Vagina (tissue), 2 donors: Measurements from ENCODE around the gene GAGE12J. TPM values are rescaled to one million over a fixed set of nuclear protein-coding genes. Genes with fewer than 3 reads are reported as not detected.
"Not testable (repeated sequence)": the region's sequence is repeated elsewhere in the genome, so short reads cannot be mapped to it uniquely, and the experiment has no call there.

Experiments
- DNase-seq, 2 donors: peaks; one replicate each; pipeline ENCODE4 v3.0.0-alpha.2; 2017; ENCODE audit errors: extremely low spot score in 2 of 2
- H3K27ac ChIP-seq: fragments of 200-600 bp; sonication (generic); one replicate; pipeline ENCODE4 v1.5.1; 2019
- H3K27me3 ChIP-seq: fragments of 200-600 bp; sonication (generic); one replicate; pipeline ENCODE4 v1.5.1; 2019
- H3K36me3 ChIP-seq, 2 donors: fragments of 200-600 bp; sonication (generic); one replicate each; pipeline ENCODE4 v1.5.1; 2017 to 2019
- H3K4me1 ChIP-seq: fragments of 200-600 bp; sonication (generic); one replicate; pipeline ENCODE4 v1.5.1; 2019
- H3K4me3 ChIP-seq, 2 donors: fragments of 200-600 bp; sonication (generic); 1 replicate in 1 of 2; 2 replicates in 1 of 2; pipeline ENCODE4 v1.5.1; 2016 to 2019
- H3K9me3 ChIP-seq: fragments of 200-600 bp; sonication (generic); one replicate; pipeline ENCODE4 v1.5.1; 2019
- CTCF ChIP-seq, 3 experiments: fragments of 450-650 bp in 2 of 3; fragments of 200-600 bp in 1 of 3; sonication (generic) in 1 of 3; IDR thresholded peaks; one replicate each; pipeline ENCODE4 v1.5.1; 2017 to 2019; ENCODE audit warnings: antibody characterized with exemption in 3 of 3, mild to moderate bottlenecking in 2 of 3, moderate library complexity in 2 of 3
- POLR2A ChIP-seq, 2 donors: fragments of 450-650 bp; IDR thresholded peaks; one replicate each; pipeline ENCODE4 v1.6.1; 2017; ENCODE audit warnings: antibody characterized with exemption in 2 of 2, mild to moderate bottlenecking in 2 of 2, moderate library complexity in 2 of 2
- POLR2AphosphoS5 ChIP-seq, 2 donors: sonication (generic); formaldehyde crosslinking; IDR thresholded peaks; one replicate each; pipeline ENCODE4 v1.9.0; 2017; ENCODE audit warnings: antibody characterized with exemption in 2 of 2, mild to moderate bottlenecking in 2 of 2, low read depth in 1 of 2; ENCODE audit not compliant: insufficient read depth in 1 of 2
- intact Hi-C: fragments of 100-400 bp; cut with DNase I; formaldehyde crosslinking; loops from one replicate; pipeline ENCODE4 v1.15.1; 2023
- total RNA-seq: library from RNA; depleted of rRNA; stranded (reverse); fragments of >200 nt; gene quantifications from one replicate; pipeline ENCODE4 v1.2.3, GENCODE V29; 2016

The GAGE12J gene
- not detected for total RNA-seq

DNA sequence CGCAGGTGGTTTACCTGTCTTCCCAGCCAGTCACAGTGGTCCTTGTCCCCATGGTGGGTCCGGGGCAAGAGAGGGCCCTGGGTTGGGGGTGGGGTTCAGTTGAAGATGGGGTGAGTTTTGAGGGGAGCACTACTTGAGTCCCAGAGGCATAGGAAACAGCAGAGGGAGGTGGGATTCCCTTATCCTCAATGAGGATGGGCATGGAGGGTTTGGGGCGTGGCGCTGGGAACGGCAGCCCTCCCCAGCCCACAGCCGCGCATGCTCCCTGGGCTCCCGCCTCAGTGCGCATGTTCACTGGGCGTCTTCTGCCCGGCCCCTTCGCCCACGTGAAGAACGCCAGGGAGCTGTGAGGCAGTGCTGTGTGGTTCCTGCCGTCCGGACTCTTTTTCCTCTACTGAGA, at the start of gene GAGE12J:
TSS of gene GAGE12J (plus strand) at position 301 of the 400 bp plus-strand sequence. CDS start 1,157 bp downstream, outside the sequence.
- H3K36me3 ChIP-seq, H3K4me1 ChIP-seq, DNase-seq, H3K4me3 ChIP-seq, H3K27me3 ChIP-seq, intact Hi-C loops, H3K9me3 ChIP-seq, H3K27ac ChIP-seq: not testable (repeated sequence)

DNA sequence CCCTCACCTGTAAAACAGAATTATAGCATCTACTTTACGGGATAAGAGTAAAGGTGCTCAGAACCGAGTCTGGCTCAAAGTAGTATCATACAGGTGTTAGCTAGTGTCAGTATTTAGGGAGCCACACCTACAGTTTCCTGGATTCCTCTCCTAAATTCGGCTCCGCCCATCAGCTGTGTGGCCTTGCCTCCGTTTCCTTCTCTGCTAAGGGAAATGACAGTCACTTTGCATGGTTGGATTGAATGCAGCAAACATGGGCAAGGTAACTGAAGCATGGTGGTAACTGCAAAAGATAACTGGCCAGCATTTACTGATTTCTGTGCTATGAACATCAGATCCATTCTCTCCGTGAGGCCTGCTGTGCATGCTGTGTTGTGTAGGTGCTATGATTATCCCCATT, 49.4 kb upstream of the GAGE12J start:
- DNase-seq, result no peak
- Histone ChIP-seq H3K4me3 (no peak overlapping the region), H3K27ac (no peak overlapping the region), H3K27me3 (no peaks in the 10 kb centered on the region), H3K36me3 (no peaks in the 10 kb centered on the region), H3K9me3 (no peaks in the 10 kb centered on the region), H3K4me1 (peaks cover 31% of the 10 kb centered on the region)
- TF ChIP-seq POLR2AphosphoS5 (IDR thresholded peaks at IDR 0.05; ENCODE audit: insufficient read depth in 1 of 2, low read depth in 1 of 2) (no peak), CTCF (IDR thresholded peaks at IDR 0.05) (no peak), POLR2A (IDR thresholded peaks at IDR 0.05) (no peak)
- intact Hi-C loops, result no loop called here

GRCh38 chrX:49273181-49273727, 48.6 kb upstream of the GAGE12J start:
- H3K36me3 ChIP-seq, result no peaks in the 10 kb centered on the region
- peaks cover 34% of the 10 kb centered on the region for H3K4me1 ChIP-seq
- no peak overlapping the region for H3K27ac ChIP-seq
- no peaks in the 10 kb centered on the region for H3K27me3 ChIP-seq
- H3K9me3 ChIP-seq, result no peaks in the 10 kb centered on the region
- intact Hi-C loops, result no loop called here
- no peak overlapping the region for H3K4me3 ChIP-seq
- no peak for DNase-seq
- TF ChIP-seq POLR2A (IDR thresholded peaks at IDR 0.05), result no peak
- no peak for TF ChIP-seq CTCF (IDR thresholded peaks at IDR 0.05)

DNA sequence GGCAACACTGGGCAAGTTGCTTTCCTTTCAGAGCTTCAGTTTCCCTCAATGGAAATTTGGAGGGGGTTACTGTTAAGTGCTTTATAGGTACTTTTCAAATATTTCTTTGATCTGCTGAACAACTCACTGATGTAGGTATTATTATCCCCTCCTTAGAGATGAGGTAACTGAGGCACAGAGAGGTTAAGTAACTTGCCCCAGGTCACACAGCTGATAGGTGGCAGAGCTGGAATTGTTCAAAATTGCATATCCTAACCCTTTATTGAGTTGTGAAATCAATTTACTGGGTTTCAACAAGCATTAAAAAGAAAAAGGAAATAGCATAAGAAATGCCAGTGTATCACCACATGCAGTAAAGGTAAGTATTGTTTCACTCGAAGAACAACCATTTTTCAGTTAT, 45.6 kb upstream of the GAGE12J start:
- H3K27me3 ChIP-seq, result no peaks in the 10 kb centered on the region
- TF ChIP-seq POLR2A (IDR thresholded peaks at IDR 0.05), result no peak
- no peak for TF ChIP-seq CTCF (IDR thresholded peaks at IDR 0.05)
- DNase-seq, result no peak
- peaks cover 26% of the 10 kb centered on the region for H3K4me1 ChIP-seq
- no peak overlapping the region for H3K4me3 ChIP-seq
- intact Hi-C loops, result no loop called here
- H3K27ac ChIP-seq, result no peak overlapping the region
- no peaks in the 10 kb centered on the region for H3K36me3 ChIP-seq
- no peaks in the 10 kb centered on the region for H3K9me3 ChIP-seq

DNA sequence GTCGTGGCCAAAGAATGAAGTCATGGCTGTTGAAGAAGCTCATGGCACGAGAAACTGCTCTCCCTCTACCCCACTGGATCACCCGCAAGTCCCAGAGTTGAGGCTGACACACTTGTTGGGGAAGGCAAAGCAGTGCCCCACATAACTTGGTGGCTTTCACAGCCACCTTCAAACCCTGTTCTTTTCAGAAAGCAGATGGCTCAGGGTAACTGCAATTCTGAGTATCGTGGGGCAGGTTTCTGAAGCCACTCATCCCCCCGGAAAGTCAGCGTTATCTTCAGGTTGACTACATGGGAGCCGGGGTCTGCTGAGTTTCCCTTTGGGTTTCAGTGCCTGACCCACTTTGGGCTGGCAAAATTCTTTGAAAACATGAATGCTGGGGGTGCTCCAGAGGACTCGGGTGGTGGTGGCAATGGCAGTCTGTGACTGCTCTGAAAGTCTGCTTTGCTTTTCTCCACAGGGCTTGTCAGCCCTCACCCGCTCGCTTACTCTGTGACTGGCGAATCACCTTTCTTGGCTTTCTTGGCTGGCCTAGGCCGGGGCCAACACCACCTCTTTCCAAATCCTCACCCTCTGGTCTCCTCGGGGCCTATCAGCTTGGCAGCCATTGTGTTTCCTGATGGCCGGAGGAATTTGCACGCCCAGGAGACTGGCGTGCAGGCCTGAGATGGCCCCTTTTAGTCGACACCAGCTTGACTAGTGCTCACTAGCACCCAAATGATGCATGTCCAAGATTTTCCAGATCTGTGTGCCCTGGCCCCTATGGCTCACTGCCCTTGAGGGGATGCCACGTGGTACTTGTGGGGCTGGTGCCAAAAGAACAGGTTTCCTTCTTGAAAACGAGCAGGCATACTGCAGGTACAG, 44.9 kb upstream of the GAGE12J start:
- Histone ChIP-seq H3K27ac (no peak overlapping the region), H3K9me3 (no peaks in the 10 kb centered on the region), H3K36me3 (no peaks in the 10 kb centered on the region), H3K4me1 (peaks cover 19% of the 10 kb centered on the region), H3K27me3 (no peaks in the 10 kb centered on the region), H3K4me3 (no peak overlapping the region)
- intact Hi-C loops, result no loop called here
- TF ChIP-seq POLR2A (IDR thresholded peaks at IDR 0.05), result no peak
- TF ChIP-seq POLR2AphosphoS5 (IDR thresholded peaks at IDR 0.05; ENCODE audit: insufficient read depth in 1 of 2, low read depth in 1 of 2), result no peak
- no peak for TF ChIP-seq CTCF (IDR thresholded peaks at IDR 0.05)
- DNase-seq, result peak in 1 of 2 donors; percentile 67
